GM12801 (cell line): ENCODE results near the gene ADAMTS12.

Experiments used
- CTCF ChIP-seq: IDR thresholded peaks from one replicate; pipeline ENCODE4 v1.5.1; 2011; ENCODE audit warnings: control low read depth; ENCODE audit not compliant: insufficient read length; ENCODE audit errors: extremely low read depth

Gene ADAMTS12

GRCh38 chr5:33928283-33928682 lies 36.5 kb upstream of the ADAMTS12 start:
- no peak for TF ChIP-seq CTCF

- TF ChIP-seq CTCF: no peak
Observed at GRCh38 chr5:33927685-33928084, 35.9 kb upstream of the ADAMTS12 start.

- TF ChIP-seq CTCF: no peak
Observed at GRCh38 chr5:33925278-33925677, 33.5 kb upstream of the ADAMTS12 start.

- no peak for TF ChIP-seq CTCF
Observed at GRCh38 chr5:33921002-33921401, 29.2 kb upstream of the ADAMTS12 start.

GRCh38 chr5:33905381-33905780 lies 13.6 kb upstream of the ADAMTS12 start:
- no peak for TF ChIP-seq CTCF

- TF ChIP-seq CTCF: no peak
Observed at GRCh38 chr5:33903118-33903517, 11.3 kb upstream of the ADAMTS12 start.

- no peak for TF ChIP-seq CTCF
Observed at GRCh38 chr5:33901156-33901555, 9.4 kb upstream of the ADAMTS12 start.

GRCh38 chr5:33894566-33894965 lies 2.8 kb upstream of the ADAMTS12 start:
- no peak for TF ChIP-seq CTCF
